ENCODE data around the gene CACTIN. TPM values are rescaled to one million over a fixed set of nuclear protein-coding genes. Genes with fewer than 3 reads are reported as not detected.

Gene CACTIN
- polyA plus RNA-seq, 1 of the 3 experiments (the other 2 are of a cell fraction), result 36.4 TPM

DNA sequence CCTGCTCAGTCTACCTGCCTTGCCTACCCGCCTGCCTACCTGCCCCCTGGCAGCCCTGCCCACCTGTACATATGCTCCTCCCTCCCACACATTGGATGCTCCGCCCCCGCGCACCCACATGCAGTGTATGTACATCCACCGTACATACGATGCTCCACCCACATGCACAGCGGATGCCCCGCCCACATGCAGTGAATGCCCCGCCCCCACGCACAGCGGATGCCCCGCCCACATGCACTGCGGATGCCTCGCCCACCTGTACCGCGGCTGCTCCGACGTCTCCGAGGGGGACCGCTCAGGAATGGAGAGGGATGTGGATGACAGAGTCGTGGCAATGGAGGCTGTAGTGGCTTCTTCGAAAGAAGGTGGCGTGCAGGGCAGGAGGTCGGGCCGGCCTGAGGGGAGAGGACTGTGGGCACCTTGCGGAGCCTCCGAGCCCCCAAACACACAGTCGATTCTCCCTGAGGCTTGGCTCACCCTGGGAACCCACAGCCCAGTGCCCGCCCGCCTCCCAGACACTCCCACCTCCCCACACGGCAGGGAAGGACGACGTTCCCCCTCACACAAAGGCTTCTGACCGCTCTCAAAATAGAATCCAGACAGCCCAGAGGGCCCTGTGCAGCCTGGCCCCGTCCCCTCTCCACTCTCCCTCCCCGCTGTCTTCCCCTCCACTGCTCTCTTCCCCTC, 16.5 kb upstream of the CACTIN start:
- POLR2A ChIA-PET, result no interaction called here
- no peaks in the 10 kb centered on the region for H4K20me1 ChIP-seq (ENCODE audit: insufficient read depth)
- no peak overlapping the region for H3K27ac ChIP-seq (ENCODE audit: low read depth in 2 of 2, low read length in 1 of 2)
- H3K36me3 ChIP-seq (replicated peaks in 1 of 2; ENCODE audit: control insufficient read depth in 1 of 2, insufficient read depth in 2 of 2, low read length in 1 of 2), result peaks cover 0 to 18% of the 10 kb centered on the region in 2 experiments
- H3F3A ChIP-seq (replicated peaks; ENCODE audit: insufficient read depth), result no peaks in the 10 kb centered on the region
- no peaks in the 10 kb centered on the region for H3K27me3 ChIP-seq (ENCODE audit: insufficient read depth)
- no peaks in the 10 kb centered on the region for H3K9me3 ChIP-seq
- TF ChIP-seq ELF1 (IDR thresholded peaks at IDR 0.05) (no peak), FOSL2 (IDR thresholded peaks at IDR 0.05; ENCODE audit: borderline replicate concordance, low read depth) (no peak), RCOR1 (IDR thresholded peaks at IDR 0.05; ENCODE audit: low read length) (no peak), JUND (IDR thresholded peaks at IDR 0.05) (no peak), EZH2phosphoT487 (IDR thresholded peaks at IDR 0.05; ENCODE audit: borderline replicate concordance, low read depth) (no peak), SIN3A (IDR thresholded peaks at IDR 0.05; ENCODE audit: borderline replicate concordance, low read depth, low read length) (no peak), NRF1 (IDR thresholded peaks at IDR 0.05; ENCODE audit: low read depth, low read length) (no peak), GATA2 (CRISPR knock-in tag; IDR thresholded peaks at IDR 0.05) (no peak), POLR2AphosphoS5 (IDR thresholded peaks at IDR 0.05; ENCODE audit: low read depth, low read length) (no peak), MXI1 (IDR thresholded peaks at IDR 0.05; ENCODE audit: low read depth, low read length) (no peak), FOXJ3 (CRISPR knock-in tag; IDR thresholded peaks at IDR 0.05) (no peak), CHD2 (IDR thresholded peaks at IDR 0.05; ENCODE audit: low read length, partially characterized antibody) (no peak)
- TF ChIP-seq, protein P1, sequence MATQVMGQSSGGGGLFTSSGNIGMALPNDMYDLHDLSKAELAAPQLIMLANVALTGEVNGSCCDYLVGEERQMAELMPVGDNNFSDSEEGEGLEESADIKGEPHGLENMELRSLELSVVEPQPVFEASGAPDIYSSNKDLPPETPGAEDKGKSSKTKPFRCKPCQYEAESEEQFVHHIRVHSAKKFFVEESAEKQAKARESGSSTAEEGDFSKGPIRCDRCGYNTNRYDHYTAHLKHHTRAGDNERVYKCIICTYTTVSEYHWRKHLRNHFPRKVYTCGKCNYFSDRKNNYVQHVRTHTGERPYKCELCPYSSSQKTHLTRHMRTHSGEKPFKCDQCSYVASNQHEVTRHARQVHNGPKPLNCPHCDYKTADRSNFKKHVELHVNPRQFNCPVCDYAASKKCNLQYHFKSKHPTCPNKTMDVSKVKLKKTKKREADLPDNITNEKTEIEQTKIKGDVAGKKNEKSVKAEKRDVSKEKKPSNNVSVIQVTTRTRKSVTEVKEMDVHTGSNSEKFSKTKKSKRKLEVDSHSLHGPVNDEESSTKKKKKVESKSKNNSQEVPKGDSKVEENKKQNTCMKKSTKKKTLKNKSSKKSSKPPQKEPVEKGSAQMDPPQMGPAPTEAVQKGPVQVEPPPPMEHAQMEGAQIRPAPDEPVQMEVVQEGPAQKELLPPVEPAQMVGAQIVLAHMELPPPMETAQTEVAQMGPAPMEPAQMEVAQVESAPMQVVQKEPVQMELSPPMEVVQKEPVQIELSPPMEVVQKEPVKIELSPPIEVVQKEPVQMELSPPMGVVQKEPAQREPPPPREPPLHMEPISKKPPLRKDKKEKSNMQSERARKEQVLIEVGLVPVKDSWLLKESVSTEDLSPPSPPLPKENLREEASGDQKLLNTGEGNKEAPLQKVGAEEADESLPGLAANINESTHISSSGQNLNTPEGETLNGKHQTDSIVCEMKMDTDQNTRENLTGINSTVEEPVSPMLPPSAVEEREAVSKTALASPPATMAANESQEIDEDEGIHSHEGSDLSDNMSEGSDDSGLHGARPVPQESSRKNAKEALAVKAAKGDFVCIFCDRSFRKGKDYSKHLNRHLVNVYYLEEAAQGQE (IDR thresholded peaks at IDR 0.05; ENCODE audit: low read depth, low read length), result no peak
- TF ChIP-seq, protein P2, sequence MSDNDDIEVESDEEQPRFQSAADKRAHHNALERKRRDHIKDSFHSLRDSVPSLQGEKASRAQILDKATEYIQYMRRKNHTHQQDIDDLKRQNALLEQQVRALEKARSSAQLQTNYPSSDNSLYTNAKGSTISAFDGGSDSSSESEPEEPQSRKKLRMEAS (IDR thresholded peaks at IDR 0.05; ENCODE audit: low read depth), result no peak
- TF ChIP-seq, protein P3, sequence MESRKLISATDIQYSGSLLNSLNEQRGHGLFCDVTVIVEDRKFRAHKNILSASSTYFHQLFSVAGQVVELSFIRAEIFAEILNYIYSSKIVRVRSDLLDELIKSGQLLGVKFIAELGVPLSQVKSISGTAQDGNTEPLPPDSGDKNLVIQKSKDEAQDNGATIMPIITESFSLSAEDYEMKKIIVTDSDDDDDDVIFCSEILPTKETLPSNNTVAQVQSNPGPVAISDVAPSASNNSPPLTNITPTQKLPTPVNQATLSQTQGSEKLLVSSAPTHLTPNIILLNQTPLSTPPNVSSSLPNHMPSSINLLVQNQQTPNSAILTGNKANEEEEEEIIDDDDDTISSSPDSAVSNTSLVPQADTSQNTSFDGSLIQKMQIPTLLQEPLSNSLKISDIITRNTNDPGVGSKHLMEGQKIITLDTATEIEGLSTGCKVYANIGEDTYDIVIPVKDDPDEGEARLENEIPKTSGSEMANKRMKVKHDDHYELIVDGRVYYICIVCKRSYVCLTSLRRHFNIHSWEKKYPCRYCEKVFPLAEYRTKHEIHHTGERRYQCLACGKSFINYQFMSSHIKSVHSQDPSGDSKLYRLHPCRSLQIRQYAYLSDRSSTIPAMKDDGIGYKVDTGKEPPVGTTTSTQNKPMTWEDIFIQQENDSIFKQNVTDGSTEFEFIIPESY (IDR thresholded peaks at IDR 0.05; ENCODE audit: borderline replicate concordance, low read depth), result no peak
- H3K4me3 ChIP-seq (ENCODE audit: low read depth in 2 of 2, low read length in 1 of 2), result no peak overlapping the region
- peak; percentile 78 for DNase-seq
- H3K9ac ChIP-seq, result no peak overlapping the region
- no peaks in the 10 kb centered on the region for H3K79me2 ChIP-seq (ENCODE audit: insufficient read depth)
- H2AFZ ChIP-seq (ENCODE audit: low read depth), result no peak overlapping the region
- no peaks in the 10 kb centered on the region for H3K9me2 ChIP-seq
- WGBS (ENCODE audit: low lambda C conversion rate), result 91% methylated on average over 33 of the region's 36 CpGs
- H3K4me2 ChIP-seq, result no peak overlapping the region
- no peaks in the 10 kb centered on the region for H3K4me1 ChIP-seq (ENCODE audit: control insufficient read depth in 1 of 2, insufficient read depth in 2 of 2, low read depth in 1 of 2, low read length in 1 of 2)
- CTCF ChIA-PET, result interaction anchor here (0.6 to 1.3 kb wide), 4 partner anchors 10 to 657 kb away, joined by 3 to 4 read pairs (median 4); no protein-coding TSS in a partner anchor
